Activated CD8-positive, alpha-beta T cell treated with anti-CD3 and anti-CD28 coated beads for 36 hours (primary cell): ENCODE measurements around the gene PPARD. TPM values are rescaled to one million over a fixed set of nuclear protein-coding genes. Genes with fewer than 3 reads are reported as not detected.

Experiments used
- ATAC-seq: fragments of 200-7000 bp; cut with Tn5 transposase; one replicate; pipeline ENCODE4 v1.10.0; 2021; ENCODE audit warnings: mild to moderate bottlenecking, moderate library complexity
- CTCF ChIA-PET: fragments of 350-600 bp; sonication (Branson Sonifier 250); formaldehyde crosslinking; loops from one replicate; lab custom pipeline; 2021; ENCODE audit warnings: antibody characterized with exemption; lab: Charles Lee
- POLR2A ChIA-PET: fragments of 350-600 bp; sonication (Branson Sonifier 250); formaldehyde crosslinking; loops from one replicate; lab custom pipeline; 2021; ENCODE audit warnings: antibody characterized with exemption; lab: Charles Lee
- DNase-seq: peaks from one replicate; pipeline ENCODE4 v3.0.0-alpha.2; 2020
- H3K27ac Mint-ChIP-seq: one replicate; pipeline ENCODE4 v1.8.0; 2021; ENCODE audit warnings: mild to moderate bottlenecking, mixed read lengths
- H3K27me3 Mint-ChIP-seq: one replicate; pipeline ENCODE4 v1.8.0; 2021; ENCODE audit warnings: mixed read lengths
- H3K36me3 Mint-ChIP-seq: one replicate; pipeline ENCODE4 v1.8.0; 2021; ENCODE audit warnings: low read depth, mixed read lengths
- H3K4me1 Mint-ChIP-seq: one replicate; pipeline ENCODE4 v1.8.0; 2021; ENCODE audit warnings: low read depth, mixed read lengths
- H3K4me3 Mint-ChIP-seq: one replicate; pipeline ENCODE4 v1.8.0; 2021; ENCODE audit warnings: mild to moderate bottlenecking, moderate library complexity, mixed read lengths
- H3K9me3 Mint-ChIP-seq: one replicate; pipeline ENCODE4 v1.8.0; 2021; ENCODE audit warnings: mixed read lengths
- intact Hi-C: fragments of 100-400 bp; cut with micrococcal nuclease; formaldehyde crosslinking; loops from one replicate; pipeline ENCODE4 v1.10.0; 2022
- total RNA-seq, 2 experiments: library from RNA; stranded (reverse); gene quantifications; one replicate each; pipeline ENCODE4 v1.2.3, GENCODE V29; 2021
- TF ChIP-seq, protein P1 (sequence below): fragments of 200-600 bp; IDR thresholded peaks from one replicate; pipeline ENCODE4 v1.8.0; 2022; ENCODE audit warnings: antibody characterized with exemption, mild to moderate bottlenecking

Gene PPARD
- total RNA-seq, 2 experiments from 2014 or later = 26.6 to 26.7 TPM

- no peak for DNase-seq
- ChIA-PET CTCF (interaction anchor here (1.8 kb wide), 1 partner anchor 119 kb away, joined by 4 read pairs; the partner anchor contains the start of gene PPARD), POLR2A (no interaction called here)
- Mint-ChIP-seq H3K9me3 (no peaks in the 10 kb centered on the region), H3K36me3 (peaks cover 38% of the 10 kb centered on the region), H3K4me1 (no peaks in the 10 kb centered on the region), H3K4me3 (no peak overlapping the region), H3K27ac (no peak overlapping the region), H3K27me3 (no peaks in the 10 kb centered on the region)
- ATAC-seq = no peak
- TF ChIP-seq, protein P1, sequence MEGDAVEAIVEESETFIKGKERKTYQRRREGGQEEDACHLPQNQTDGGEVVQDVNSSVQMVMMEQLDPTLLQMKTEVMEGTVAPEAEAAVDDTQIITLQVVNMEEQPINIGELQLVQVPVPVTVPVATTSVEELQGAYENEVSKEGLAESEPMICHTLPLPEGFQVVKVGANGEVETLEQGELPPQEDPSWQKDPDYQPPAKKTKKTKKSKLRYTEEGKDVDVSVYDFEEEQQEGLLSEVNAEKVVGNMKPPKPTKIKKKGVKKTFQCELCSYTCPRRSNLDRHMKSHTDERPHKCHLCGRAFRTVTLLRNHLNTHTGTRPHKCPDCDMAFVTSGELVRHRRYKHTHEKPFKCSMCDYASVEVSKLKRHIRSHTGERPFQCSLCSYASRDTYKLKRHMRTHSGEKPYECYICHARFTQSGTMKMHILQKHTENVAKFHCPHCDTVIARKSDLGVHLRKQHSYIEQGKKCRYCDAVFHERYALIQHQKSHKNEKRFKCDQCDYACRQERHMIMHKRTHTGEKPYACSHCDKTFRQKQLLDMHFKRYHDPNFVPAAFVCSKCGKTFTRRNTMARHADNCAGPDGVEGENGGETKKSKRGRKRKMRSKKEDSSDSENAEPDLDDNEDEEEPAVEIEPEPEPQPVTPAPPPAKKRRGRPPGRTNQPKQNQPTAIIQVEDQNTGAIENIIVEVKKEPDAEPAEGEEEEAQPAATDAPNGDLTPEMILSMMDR = no peak
- intact Hi-C loops = no loop called here
Measured at GRCh38 chr6:35461270-35461669, 118.9 kb downstream of the PPARD start.

DNA sequence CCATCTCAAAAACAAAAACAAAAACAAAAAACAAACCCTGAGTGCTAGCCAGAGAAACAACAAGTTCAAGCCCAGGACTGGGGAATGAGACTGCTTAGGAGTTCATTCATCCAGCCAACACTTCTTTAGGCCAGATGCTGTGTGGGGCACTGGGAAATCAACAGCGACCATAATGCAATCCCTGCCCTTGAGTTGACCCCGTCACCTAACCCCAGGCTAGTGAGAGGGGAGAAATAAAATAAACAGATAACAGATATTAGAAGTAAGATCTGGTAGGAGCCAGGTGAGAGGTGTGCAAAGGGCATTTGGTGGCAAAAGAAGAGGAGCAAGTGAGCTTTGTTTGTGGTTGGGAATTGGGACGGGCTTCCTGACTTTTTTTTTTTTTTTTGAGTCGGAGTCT is 120.9 kb downstream of the PPARD start:
- no peak for DNase-seq
- no peaks in the 10 kb centered on the region for H3K27me3 Mint-ChIP-seq
- H3K36me3 Mint-ChIP-seq = peaks cover 37% of the 10 kb centered on the region
- no peak for ATAC-seq
- H3K9me3 Mint-ChIP-seq = no peaks in the 10 kb centered on the region
- H3K4me3 Mint-ChIP-seq = no peak overlapping the region
- ChIA-PET POLR2A (no interaction called here), CTCF (interaction anchor here (1.5 kb wide), 1 partner anchor 166 kb away, joined by 4 read pairs; the partner anchor contains the start of gene DEF6)
- H3K27ac Mint-ChIP-seq = no peak overlapping the region
- H3K4me1 Mint-ChIP-seq = peaks cover 7% of the 10 kb centered on the region
- intact Hi-C loops = no loop called here
- TF ChIP-seq, protein P1 = no peak

DNA sequence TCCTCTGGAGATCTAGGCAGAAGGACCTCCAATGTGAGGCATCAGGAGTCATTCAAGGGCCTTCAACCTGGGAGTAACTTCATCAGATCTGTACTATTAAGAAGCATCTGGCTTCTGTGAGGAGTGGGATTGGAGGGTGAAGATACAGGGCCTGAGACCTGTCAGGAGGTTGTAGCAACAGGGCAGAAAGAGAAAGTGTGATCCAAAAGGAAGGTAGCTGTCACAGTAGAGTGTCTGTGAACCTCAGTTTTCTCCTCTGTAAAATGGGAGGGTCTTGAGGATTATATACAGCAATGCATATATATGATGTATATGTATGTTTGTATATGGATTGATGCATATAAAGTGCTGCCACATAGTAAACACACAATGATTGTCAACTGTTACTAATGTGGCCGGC is 123.3 kb downstream of the PPARD start:
- ChIA-PET POLR2A (interaction anchor here (1.2 to 16.3 kb wide), 6 partner anchors 13 to 167 kb away, joined by 3 to 327 read pairs (median 22); partner anchors contain the start of genes FANCE, PPARD and TEAD3), CTCF (interaction anchor here (0.7 to 3.1 kb wide), 9 partner anchors 9 to 168 kb away, joined by 3 to 35 read pairs (median 6); partner anchors contain the start of genes FANCE and PPARD)
- Mint-ChIP-seq H3K36me3 (peaks cover 47% of the 10 kb centered on the region), H3K27ac (no peak overlapping the region), H3K27me3 (no peaks in the 10 kb centered on the region), H3K4me3 (no peak overlapping the region), H3K4me1 (peaks cover 16% of the 10 kb centered on the region), H3K9me3 (no peaks in the 10 kb centered on the region)
- intact Hi-C loops = loop anchor here (5.0 kb wide), 1 partner anchor 168 kb away; the partner anchor contains the start of gene DEF6
- TF ChIP-seq, protein P1 = no peak
- DNase-seq (no peak), ATAC-seq (no peak)

- H3K27ac Mint-ChIP-seq = peak within 1 kb of the TSS; percentile 98
- intact Hi-C loops = loop anchor here (5.0 kb wide), 1 partner anchor 171 kb away; the partner anchor contains the start of gene DEF6
- peak within 1 kb of the TSS; percentile 97 for H3K4me3 Mint-ChIP-seq
- peaks cover 38% of the 10 kb centered on the region for H3K4me1 Mint-ChIP-seq
- peaks cover 60% of the 10 kb centered on the region for H3K36me3 Mint-ChIP-seq
- ATAC-seq (peak; percentile 91), DNase-seq (peak; percentile 96)
- H3K9me3 Mint-ChIP-seq = no peaks in the 10 kb centered on the region
- POLR2A ChIA-PET = interaction anchor here (0.6 to 16.3 kb wide), 32 partner anchors 9 to 272 kb away, joined by 3 to 327 read pairs (median 4); partner anchors contain the start of genes DEF6, FANCE, PPARD and TEAD3
- no peaks in the 10 kb centered on the region for H3K27me3 Mint-ChIP-seq
- TF ChIP-seq, protein P1 = peak; percentile 85
- CTCF ChIA-PET = interaction anchor here (0.7 to 3.1 kb wide), 22 partner anchors 9 to 175 kb away, joined by 3 to 35 read pairs (median 4); partner anchors contain the start of genes DEF6, FANCE and PPARD
Measured at GRCh38 chr6:35468181-35468979, 126.0 kb downstream of the PPARD start, which contains the start of gene RPL10A. Gene RPL10A (plus strand): TSS chr6:35468401. CDS start chr6:35468435, 34 bp downstream.
